Suppressor macrophage treated with lipopolysaccharide for 4 hours (primary cell): ENCODE measurements around the gene TMEM95.
"Not testable (repeated sequence)": the region's sequence is repeated elsewhere in the genome, so short reads cannot be mapped to it uniquely, and the experiment has no call there.

ENCODE experiments used
- DNase-seq: peaks from one replicate; pipeline ENCODE4 v3.0.0-alpha.2; 2020

TMEM95 gene

DNA sequence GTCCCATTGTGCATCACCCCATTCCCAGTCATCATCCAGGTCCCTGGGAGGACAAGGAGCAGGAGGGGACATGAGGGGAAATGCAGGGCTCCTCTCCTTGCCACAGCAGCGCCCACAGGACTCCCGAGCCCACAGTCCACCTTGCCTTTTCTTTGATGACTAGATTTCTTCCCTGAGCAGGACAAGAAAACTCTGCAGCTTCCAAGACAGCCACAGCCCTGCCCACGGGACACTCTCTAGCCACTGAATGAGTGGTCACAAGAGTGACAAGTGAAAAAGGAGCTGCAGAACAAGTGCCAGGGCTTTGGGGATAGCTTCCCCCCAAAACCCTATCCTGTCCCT is 30.5 kb upstream of the TMEM95 start:
- no peak for DNase-seq

DNA sequence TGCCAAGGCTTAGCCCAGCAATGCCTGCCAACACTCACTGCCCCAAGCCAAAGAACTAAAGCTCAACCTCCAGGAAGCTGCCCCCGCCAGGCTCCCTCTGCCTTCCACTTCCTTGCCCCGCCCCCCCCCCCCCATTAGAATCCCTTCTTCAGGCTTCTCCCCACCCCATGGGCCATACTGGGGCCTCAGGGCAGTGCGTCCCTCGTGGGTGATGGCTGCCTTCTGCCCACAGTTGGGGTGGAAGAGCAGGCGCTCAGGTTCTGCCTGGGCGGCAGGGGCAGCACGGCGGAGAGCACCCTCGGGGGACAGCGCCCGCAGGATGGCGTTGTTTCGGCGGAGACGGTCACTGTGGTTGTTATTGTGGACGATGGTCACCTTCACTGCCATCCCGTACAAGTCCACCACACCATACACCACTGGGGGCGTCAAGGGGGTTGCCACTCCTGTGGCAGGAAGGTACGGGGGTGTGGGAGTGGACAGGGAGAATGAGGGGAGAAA is 29.9 kb upstream of the TMEM95 start:
- DNase-seq: no peak

DNA sequence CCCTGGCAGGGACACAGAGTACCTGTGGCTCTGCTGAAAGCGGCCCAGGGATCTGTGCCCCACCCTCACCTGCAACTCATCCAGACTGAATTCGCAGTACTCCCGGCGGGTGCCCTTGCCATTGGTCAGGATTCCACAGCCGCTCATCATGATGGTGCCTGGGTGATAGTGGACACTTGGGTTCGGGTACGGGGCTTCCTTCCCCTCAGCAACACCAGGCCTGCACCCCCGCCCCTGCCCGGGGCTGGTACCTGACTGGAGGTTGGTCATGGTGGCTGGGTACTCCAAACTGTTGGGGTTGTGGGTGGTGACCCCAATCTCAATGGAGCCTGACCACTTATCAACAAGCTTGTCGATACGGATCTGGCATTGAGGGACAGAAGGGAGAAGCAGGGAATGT is 28.8 kb upstream of the TMEM95 start:
- no peak for DNase-seq

DNA sequence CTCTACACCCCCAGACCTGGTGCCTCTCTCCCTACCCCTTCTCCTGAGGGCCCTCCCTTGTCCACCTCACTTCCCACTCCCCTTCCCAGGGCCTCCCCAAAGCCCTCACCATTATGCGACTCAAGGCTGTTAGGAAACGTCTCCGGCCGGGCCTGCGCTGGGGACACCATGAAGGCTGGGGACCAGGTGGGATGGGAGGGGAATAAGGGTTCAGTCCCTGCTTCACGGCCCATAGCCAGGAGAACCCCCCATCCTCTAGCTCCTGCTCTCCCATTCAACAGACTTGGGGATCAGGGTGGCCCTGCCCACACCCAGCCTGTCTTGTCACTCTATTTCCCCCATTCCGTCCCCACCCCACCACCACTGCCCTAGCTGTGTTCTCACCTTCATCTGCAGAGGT is 27.9 kb upstream of the TMEM95 start:
- DNase-seq: no peak

DNA sequence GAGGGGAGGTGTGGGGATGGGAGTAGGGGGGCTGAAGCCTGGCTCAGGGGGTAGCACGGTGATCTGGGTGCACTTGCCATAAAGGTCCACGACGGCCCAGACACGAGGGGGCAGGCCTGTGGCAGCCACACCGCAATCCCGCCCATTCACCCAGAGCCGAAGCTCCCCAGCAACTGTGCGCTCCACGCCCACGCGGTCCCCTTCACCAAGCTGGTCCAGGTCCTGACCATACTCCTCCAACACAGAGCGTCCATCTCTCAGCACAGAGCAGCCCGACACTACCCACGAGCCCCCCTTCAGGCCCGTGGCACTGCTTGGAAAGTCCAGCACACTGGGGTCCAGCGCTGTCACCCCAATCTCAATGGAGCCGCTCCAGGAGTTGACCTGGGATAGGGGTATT is 27.5 kb upstream of the TMEM95 start:
- no peak for DNase-seq

GRCh38 chr17:7328009-7328408 is 26.9 kb upstream of the TMEM95 start:
- no peak for DNase-seq

- peak; percentile 19 for DNase-seq
These were observed 26.0 kb upstream of the TMEM95 start, which contains the start of gene NEURL4 for GRCh38 chr17:7328840-7329373. NEURL4 (minus strand) TSS chr17:7329335; CDS start chr17:7329312, 23 bp downstream.

DNA sequence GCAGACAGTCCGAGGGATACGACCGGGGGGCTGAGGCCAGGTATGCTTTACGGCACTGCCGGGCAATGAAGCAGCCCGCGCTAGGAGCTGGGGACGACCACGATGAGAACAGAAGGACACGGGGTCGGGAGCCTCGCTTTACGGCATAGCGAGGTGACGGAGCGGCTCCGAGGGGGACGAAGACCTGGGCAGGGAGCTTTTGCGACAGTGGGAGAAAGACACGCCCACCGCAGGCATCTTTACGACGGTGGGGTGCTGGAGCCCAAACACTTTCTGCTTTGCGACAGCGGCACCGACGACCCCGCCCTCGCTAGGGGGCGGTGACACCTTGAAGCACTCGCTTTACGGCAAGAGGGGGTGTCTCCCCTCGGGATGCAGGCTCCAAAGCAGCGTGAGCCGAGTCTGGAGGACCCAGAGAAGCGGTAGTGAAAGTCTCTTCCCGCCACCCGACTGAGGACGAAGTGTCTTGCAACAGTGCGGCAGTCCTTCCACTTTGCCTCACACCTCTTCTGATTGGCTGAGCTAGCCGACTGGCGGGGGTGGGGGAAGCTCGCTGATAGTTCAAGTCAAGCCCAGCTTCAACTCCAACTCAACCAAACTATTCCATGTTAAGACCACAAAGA is 25.5 kb upstream of the TMEM95 start:
- peak; percentile 99 for DNase-seq

GRCh38 chr17:7329997-7330637 is 24.8 kb upstream of the TMEM95 start:
- DNase-seq: peak; percentile 73

- DNase-seq: no peak
These were observed 24.3 kb upstream of the TMEM95 start for GRCh38 chr17:7330638-7331015.

GRCh38 chr17:7332111-7332510 is 22.8 kb upstream of the TMEM95 start:
- DNase-seq: no peak

DNA sequence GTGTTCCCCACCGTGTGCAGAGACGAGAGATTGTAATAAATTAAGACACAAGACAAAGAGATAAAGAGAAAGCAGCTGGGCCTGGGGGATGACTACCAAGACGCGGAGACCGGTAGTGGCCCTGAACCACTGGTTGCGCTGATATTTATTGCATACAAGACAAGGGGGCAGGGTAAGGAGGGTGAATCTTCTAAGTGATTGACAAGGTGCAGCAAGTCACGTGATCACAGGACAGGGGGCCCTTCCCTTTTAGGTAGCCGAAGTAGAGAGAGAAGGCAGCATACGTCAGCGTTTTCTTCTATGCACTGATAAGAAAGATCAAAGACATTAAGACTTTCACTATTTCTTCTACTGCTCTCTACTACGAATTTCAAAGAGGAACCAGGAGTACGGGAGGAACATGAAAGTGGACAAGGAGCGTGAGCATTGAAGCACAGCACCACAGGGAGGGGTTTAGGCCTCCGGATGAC is 22.3 kb upstream of the TMEM95 start:
- DNase-seq: not testable (repeated sequence)

- DNase-seq: no peak
These were observed 19.9 kb upstream of the TMEM95 start for GRCh38 chr17:7334938-7335538.

DNA sequence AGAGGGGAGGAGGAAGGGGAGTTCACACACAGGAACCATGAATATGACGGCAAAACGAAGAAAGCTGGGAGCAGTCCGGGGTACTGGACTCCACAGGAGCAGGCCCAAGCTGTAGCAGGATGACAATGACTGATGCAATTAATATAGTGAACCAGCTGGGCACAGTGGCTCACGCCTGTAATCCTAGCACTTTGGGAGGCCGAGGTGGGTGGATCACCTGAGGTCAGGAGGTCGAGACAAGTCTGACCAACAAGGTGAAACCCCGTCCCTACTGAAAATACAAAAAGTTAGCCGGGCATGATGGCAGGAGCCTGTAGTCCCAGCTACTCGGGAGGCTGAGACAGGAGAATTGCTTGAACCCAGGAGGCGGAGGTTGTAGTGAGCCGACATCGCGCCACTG is 19.2 kb upstream of the TMEM95 start:
- DNase-seq: not testable (repeated sequence)

- DNase-seq: peak; percentile 30
These were observed 18.4 kb upstream of the TMEM95 start, which contains the start of gene ACAP1 for GRCh38 chr17:7336240-7337175. ACAP1 (plus strand) TSS chr17:7336529; CDS start chr17:7336735, 206 bp downstream.

- DNase-seq: not testable (repeated sequence)
These were observed 17.4 kb upstream of the TMEM95 start for GRCh38 chr17:7337600-7337999.

DNA sequence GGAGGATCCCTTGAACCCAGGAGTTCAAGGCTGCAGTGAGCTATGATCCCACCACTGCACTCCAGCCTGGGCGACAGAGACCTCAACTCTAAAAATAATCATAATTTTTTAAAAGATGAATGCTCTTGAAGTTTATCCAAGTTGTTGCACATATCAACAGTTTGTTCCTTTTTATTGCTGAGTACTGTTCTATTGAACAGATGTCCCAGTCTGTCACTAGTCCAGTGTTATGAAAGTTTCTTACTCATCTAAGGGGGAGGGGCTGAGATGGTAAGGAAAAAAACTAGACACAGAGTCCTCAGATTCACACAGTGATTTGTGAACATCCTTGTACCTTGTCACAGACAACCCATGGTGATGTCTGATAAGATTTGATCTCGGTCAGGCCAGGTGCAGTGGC is 14.8 kb upstream of the TMEM95 start:
- peak; percentile 48 for DNase-seq

- DNase-seq: no peak
These were observed 13.1 kb upstream of the TMEM95 start for GRCh38 chr17:7341842-7342241.

- no peak for DNase-seq
These were observed 11.7 kb upstream of the TMEM95 start for GRCh38 chr17:7343250-7343649.

- no peak for DNase-seq
These were observed 8.0 kb upstream of the TMEM95 start for GRCh38 chr17:7346761-7347614.

GRCh38 chr17:7347630-7348477 is 7.1 kb upstream of the TMEM95 start:
- no peak for DNase-seq
